ENCODE measurements around the gene GP5. TPM values are rescaled to one million over a fixed set of nuclear protein-coding genes. Genes with fewer than 3 reads are reported as not detected.
A peak's percentile ranks its signal among the peaks of the same experiment; 100 is the strongest.

GP5 gene
- total RNA-seq, 4 donors from 2014 or later, result not detected

DNA sequence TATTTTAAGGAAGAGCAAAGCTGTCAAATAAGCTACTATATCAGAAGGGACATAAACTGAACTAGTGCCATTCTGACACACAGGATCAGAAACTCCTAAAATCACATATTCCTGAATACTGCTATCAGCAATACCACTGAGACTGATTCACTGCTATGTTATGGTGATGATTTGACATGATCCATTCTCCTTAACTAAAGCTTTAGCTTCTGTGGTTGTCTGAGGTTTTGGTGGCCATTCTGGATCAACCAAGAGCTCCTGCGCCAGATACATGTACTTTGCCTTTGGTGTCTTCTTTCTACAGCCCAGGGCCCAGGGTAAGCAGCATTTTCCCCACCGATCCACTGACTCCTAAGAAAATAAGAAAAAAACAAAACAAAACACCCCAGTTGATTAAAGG lies 6.7 kb upstream of the GP5 start:
- DNase-seq, result no peak
- Histone ChIP-seq H3K27ac (no peak overlapping the region), H3K4me3 (no peak overlapping the region), H3K36me3 (peaks cover 0 to 14% (median 0%) of the 10 kb centered on the region in 3 donors), H3K4me1 (no peaks in the 10 kb centered on the region), H3K27me3 (no peaks in the 10 kb centered on the region), H3K9me3 (no peaks in the 10 kb centered on the region)
- TF ChIP-seq, protein P1, sequence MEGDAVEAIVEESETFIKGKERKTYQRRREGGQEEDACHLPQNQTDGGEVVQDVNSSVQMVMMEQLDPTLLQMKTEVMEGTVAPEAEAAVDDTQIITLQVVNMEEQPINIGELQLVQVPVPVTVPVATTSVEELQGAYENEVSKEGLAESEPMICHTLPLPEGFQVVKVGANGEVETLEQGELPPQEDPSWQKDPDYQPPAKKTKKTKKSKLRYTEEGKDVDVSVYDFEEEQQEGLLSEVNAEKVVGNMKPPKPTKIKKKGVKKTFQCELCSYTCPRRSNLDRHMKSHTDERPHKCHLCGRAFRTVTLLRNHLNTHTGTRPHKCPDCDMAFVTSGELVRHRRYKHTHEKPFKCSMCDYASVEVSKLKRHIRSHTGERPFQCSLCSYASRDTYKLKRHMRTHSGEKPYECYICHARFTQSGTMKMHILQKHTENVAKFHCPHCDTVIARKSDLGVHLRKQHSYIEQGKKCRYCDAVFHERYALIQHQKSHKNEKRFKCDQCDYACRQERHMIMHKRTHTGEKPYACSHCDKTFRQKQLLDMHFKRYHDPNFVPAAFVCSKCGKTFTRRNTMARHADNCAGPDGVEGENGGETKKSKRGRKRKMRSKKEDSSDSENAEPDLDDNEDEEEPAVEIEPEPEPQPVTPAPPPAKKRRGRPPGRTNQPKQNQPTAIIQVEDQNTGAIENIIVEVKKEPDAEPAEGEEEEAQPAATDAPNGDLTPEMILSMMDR (IDR thresholded peaks at IDR 0.05), result no peak
- TF ChIP-seq POLR2A (IDR thresholded peaks at IDR 0.05), result no peak

DNA sequence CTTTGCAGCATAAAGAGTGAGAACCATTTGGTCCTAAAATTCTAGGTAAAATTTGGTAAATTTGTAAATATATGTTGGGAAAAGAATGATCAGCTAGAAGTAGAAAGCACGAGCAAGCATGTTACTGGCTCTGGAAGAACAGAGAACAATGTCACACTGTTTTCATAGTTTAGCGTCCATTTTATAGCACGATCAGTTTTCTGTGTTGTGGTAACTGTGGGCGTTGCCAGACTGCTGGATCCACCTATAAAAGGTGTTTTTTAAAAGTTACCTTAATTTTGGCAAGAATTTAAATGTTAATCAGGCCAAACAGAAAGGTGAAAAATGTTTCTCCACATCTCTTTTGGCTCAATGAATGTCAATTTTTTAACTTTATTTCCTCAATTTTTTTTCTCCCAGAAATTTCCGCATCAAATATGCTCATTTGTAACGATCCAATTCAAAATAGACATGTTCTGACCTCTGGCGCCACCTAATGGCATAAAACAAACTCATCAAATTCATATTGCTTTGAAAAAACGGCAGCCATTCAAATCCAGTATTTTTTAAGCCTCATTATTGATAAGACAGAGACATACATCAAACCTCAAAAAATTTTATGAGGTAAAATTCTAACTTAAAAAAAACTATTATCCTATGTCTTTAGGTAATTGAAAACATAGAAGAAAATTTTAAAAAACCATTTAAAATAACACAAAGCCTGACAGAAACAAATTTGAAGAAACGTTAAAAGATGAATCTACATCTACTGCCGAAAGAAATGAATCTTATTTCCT lies 5.5 kb upstream of the GP5 start:
- H3K36me3 ChIP-seq, result peaks cover 0 to 14% (median 0%) of the 10 kb centered on the region in 3 donors
- peak in 2 of 3 donors; percentile 32 to 72 for DNase-seq
- TF ChIP-seq, protein P1 (IDR thresholded peaks at IDR 0.05), result peak; percentile 59 to 82 (median 74)
- TF ChIP-seq POLR2A (IDR thresholded peaks at IDR 0.05), result no peak
- no peak overlapping the region for H3K4me3 ChIP-seq
- no peak overlapping the region for H3K27ac ChIP-seq
- no peaks in the 10 kb centered on the region for H3K9me3 ChIP-seq
- no peaks in the 10 kb centered on the region for H3K4me1 ChIP-seq
- H3K27me3 ChIP-seq, result no peaks in the 10 kb centered on the region

DNA sequence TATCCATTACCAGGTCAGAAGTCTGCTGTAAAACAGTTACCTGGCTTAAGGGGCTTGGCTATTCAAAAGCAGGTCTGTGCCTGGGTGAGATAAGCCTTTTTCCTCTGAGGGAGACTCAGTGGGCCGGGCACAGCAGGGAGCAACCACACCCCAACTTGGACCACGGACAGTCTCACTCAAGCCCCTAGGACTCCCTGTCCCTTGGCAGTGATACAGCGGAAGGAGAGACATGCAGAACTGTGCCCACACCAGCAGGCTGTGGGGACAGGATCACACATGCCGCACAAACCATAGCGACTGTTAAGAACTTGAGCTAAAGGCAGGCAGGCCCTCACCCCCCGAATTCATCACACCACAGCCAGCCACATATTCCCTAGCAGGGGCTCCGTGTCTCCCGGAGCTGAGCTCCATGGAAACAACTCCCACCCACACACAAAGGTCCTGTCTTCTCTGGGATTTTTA lies 2.8 kb upstream of the GP5 start:
- H3K27me3 ChIP-seq, result no peaks in the 10 kb centered on the region

GRCh38 chr3:194401346-194401745 lies 2.3 kb upstream of the GP5 start:
- TF ChIP-seq, protein P1 (IDR thresholded peaks at IDR 0.05), result no peak
- TF ChIP-seq POLR2A (IDR thresholded peaks at IDR 0.05), result no peak
- Histone ChIP-seq H3K27ac (no peak overlapping the region), H3K4me1 (peaks cover 0 to 21% (median 9%) of the 10 kb centered on the region in 4 donors), H3K9me3 (no peaks in the 10 kb centered on the region), H3K27me3 (no peaks in the 10 kb centered on the region), H3K36me3 (peaks cover 0 to 7% (median 0%) of the 10 kb centered on the region in 3 donors), H3K4me3 (no peak overlapping the region)
- peak in 1 of 3 donors; percentile 25 for DNase-seq

More for the DNA sequence above, 2.8 kb upstream of the GP5 start:
- H3K36me3 ChIP-seq, result peaks cover 0 to 7% (median 0%) of the 10 kb centered on the region in 3 donors
- H3K4me1 ChIP-seq, result peaks cover 0 to 15% (median 6%) of the 10 kb centered on the region in 4 donors
- no peak overlapping the region for H3K27ac ChIP-seq
- peak in 1 of 3 donors; percentile 32 for DNase-seq
- TF ChIP-seq POLR2A (IDR thresholded peaks at IDR 0.05), result no peak
- TF ChIP-seq, protein P1 (IDR thresholded peaks at IDR 0.05), result no peak
- no peaks in the 10 kb centered on the region for H3K9me3 ChIP-seq
- no peak overlapping the region for H3K4me3 ChIP-seq

DNA sequence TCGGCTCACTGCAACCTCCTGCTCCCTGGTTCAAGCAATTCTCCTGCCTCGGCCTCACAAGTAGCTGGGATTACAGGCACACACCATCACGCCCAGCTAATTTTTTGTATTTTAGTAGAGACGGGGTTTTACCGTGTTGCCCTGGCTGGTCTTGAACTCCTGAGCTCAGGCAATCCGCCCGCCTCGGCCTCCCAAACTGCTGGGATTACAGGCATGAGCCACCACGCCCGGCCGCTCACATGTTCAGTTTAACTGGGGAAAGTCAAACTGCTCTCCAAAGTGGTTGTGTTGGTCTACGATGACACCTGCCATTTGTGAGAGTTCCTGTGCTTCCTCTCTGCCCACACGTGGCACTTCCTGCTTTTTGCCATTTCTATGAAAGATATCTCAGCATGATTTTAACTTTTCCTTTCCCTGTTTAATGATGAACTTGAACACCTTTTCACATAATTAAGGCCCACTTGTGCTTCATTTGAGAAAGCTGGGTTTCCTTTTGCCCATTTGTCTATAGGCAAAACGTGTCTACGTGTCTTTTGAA lies 877 bp upstream of the GP5 start:
- peak in 1 of 3 donors; percentile 37 for DNase-seq
- TF ChIP-seq, protein P1 (IDR thresholded peaks at IDR 0.05), result no peak
- Histone ChIP-seq H3K4me1 (peaks cover 0 to 33% (median 9%) of the 10 kb centered on the region in 4 donors), H3K9me3 (no peaks in the 10 kb centered on the region), H3K36me3 (no peaks in the 10 kb centered on the region), H3K4me3 (no peak overlapping the region), H3K27me3 (no peaks in the 10 kb centered on the region), H3K27ac (no peak overlapping the region)
